GM12878 (cell line): ENCODE measurements around the gene CENATAC. TPM values are rescaled to one million over a fixed set of nuclear protein-coding genes. Genes with fewer than 3 reads are reported as not detected.

Experiments used
- ATAC-seq: fragments of 200-7000 bp; cut with Tn5 transposase; 3 replicates; pipeline ENCODE4 v1.9.1; 2020; ENCODE audit warnings: mild to moderate bottlenecking, moderate library complexity
- BruUV-seq: library from RNA; stranded (reverse); fragments of 400-500 nt; replicated peaks from 2 replicates; lab custom pipeline; 2021; lab: Mats Ljungman, UMichigan
- CTCF ChIA-PET: fragments of 300-600 bp; sonication (Branson Sonifier 250); formaldehyde crosslinking; extraction: SDS; loops from one replicate; lab custom pipeline; 2021; ENCODE audit warnings: inconsistent platforms; lab: Yijun Ruan, JAX
- POLR2A ChIA-PET: fragments of 350-600 bp; formaldehyde crosslinking; extraction: SDS; loops from one replicate; lab custom pipeline; 2021; ENCODE audit warnings: inconsistent platforms; lab: Charles Lee
- RAD21 ChIA-PET: fragments of 300-600 bp; sonication (Branson Sonifier 250); formaldehyde crosslinking; loops from one replicate; lab custom pipeline; 2023; ENCODE audit warnings: antibody characterized with exemption; ENCODE audit not compliant: unreplicated experiment; lab: Charles Lee
- SMC1A ChIA-PET: fragments of 300-600 bp; sonication (Branson Sonifier 250); formaldehyde crosslinking; loops from one replicate; lab custom pipeline; 2023; ENCODE audit not compliant: unreplicated experiment, uncharacterized antibody; lab: Charles Lee
- DNase-seq: peaks from one replicate; pipeline ENCODE4 v3.0.0-alpha.2; 2011; ENCODE audit warnings: low read depth, low spot score
- FAIRE-seq: peaks from 3 replicates; lab custom pipeline; 2011; peaks lifted over from hg19 to GRCh38; lab: Jason Lieb, UNC
- H2AFZ ChIP-seq: 2 replicates; pipeline ENCODE4 v1.6.0; 2011; ENCODE audit warnings: low read depth, low read length, control low read depth; ENCODE audit not compliant: control insufficient read depth
- H3K27ac ChIP-seq: 2 replicates; pipeline ENCODE4 v1.5.1; 2011; ENCODE audit warnings: control low read depth; ENCODE audit not compliant: control insufficient read depth, insufficient read depth
- H3K27me3 ChIP-seq, 2 experiments: replicated peaks in 1 of 2; 2 replicates each; pipeline versions ENCODE4 v1.6.0 to v1.6.1; 2011; ENCODE audit warnings: low read length in 1 of 2; ENCODE audit not compliant: control insufficient read depth in 2 of 2, insufficient read depth in 2 of 2
- H3K36me3 ChIP-seq, 2 experiments: 2 replicates each; pipeline ENCODE4 v1.5.1; 2011; ENCODE audit warnings: low read length in 1 of 2; ENCODE audit not compliant: control insufficient read depth in 2 of 2, insufficient read depth in 2 of 2
- H3K4me1 ChIP-seq: 2 replicates; pipeline ENCODE4 v1.6.1; 2011; ENCODE audit warnings: mild to moderate bottlenecking, low read length, moderate library complexity, mixed read lengths; ENCODE audit not compliant: control insufficient read depth, insufficient read depth
- H3K4me2 ChIP-seq: 2 replicates; pipeline ENCODE4 v1.6.0; 2011; ENCODE audit warnings: control low read depth; ENCODE audit not compliant: control insufficient read depth, insufficient read depth
- H3K4me3 ChIP-seq: fragments of 200-600 bp; sonication (generic); 2 replicates; pipeline ENCODE4 v1.5.1; 2016
- H3K79me2 ChIP-seq: 2 replicates; pipeline ENCODE4 v1.6.0; 2011; ENCODE audit warnings: low read length; ENCODE audit not compliant: control insufficient read depth, insufficient read depth
- H3K9ac ChIP-seq: 2 replicates; pipeline ENCODE4 v1.8.0; 2011; ENCODE audit warnings: low read length, control low read depth, mixed read lengths; ENCODE audit not compliant: control insufficient read depth, insufficient read depth
- H3K9me3 ChIP-seq: replicated peaks from 3 replicates; pipeline ENCODE4 v1.5.1; 2011; ENCODE audit warnings: mild to moderate bottlenecking, low read length; ENCODE audit not compliant: control insufficient read depth, insufficient read depth
- H4K20me1 ChIP-seq: 2 replicates; pipeline ENCODE4 v1.6.0; 2011; ENCODE audit not compliant: control insufficient read depth, insufficient read depth
- DPF2 ChIP-seq: fragments of 450-650 bp; IDR thresholded peaks from 2 replicates; pipeline ENCODE4 v1.6.1; 2017; ENCODE audit warnings: mild to moderate bottlenecking
- E4F1 ChIP-seq: fragments of 450-650 bp; IDR thresholded peaks from 2 replicates; pipeline ENCODE4 v1.6.1; 2018; ENCODE audit warnings: borderline replicate concordance, mild to moderate bottlenecking; ENCODE audit not compliant: partially characterized antibody
- ETV6 ChIP-seq, 2 experiments: fragments of 450-650 bp in 1 of 2; IDR thresholded peaks in 1 of 2; conservative IDR thresholded peaks in 1 of 2; 2 replicates each; pipeline ENCODE4 v1.6.1; 2014; ENCODE audit warnings: antibody characterized with exemption in 1 of 2, borderline replicate concordance in 1 of 2, low read depth in 1 of 2, mild to moderate bottlenecking in 1 of 2, moderate library complexity in 1 of 2
- HDAC2 ChIP-seq: fragments of 200-600 bp; sonication (generic); IDR thresholded peaks from 2 replicates; pipeline ENCODE4 v1.6.1; 2017
- IKZF1 ChIP-seq: fragments of 450-650 bp; conservative IDR thresholded peaks from 2 replicates; pipeline ENCODE4 v1.6.1; 2017; ENCODE audit warnings: antibody characterized with exemption, mild to moderate bottlenecking
- IKZF2 ChIP-seq, 2 experiments: fragments of 450-650 bp; IDR thresholded peaks; 2 replicates each; pipeline ENCODE4 v1.6.1; 2017; ENCODE audit warnings: mild to moderate bottlenecking in 2 of 2, moderate library complexity in 2 of 2
- PRDM15 ChIP-seq: fragments of 450-650 bp; formaldehyde crosslinking; IDR thresholded peaks from 2 replicates; pipeline ENCODE4 v1.4.0; 2020; ENCODE audit warnings: mild to moderate bottlenecking, moderate library complexity
- REST ChIP-seq: IDR thresholded peaks from 2 replicates; pipeline ENCODE4 v1.6.1; 2012; ENCODE audit warnings: mild to moderate bottlenecking, low read depth, low read length
- SMC3 ChIP-seq: IDR thresholded peaks from 2 replicates; pipeline ENCODE4 v1.6.1; 2011; ENCODE audit warnings: low read length, improper control_type of control experiment, borderline replicate concordance
- TCF12 ChIP-seq: IDR thresholded peaks from 2 replicates; pipeline ENCODE4 v1.6.1; 2011; ENCODE audit warnings: low read depth, mild to moderate bottlenecking, low read length
- WGBS: methylation state at CpG from one replicate; pipeline ENCODE4 v1.1.6; 2016; ENCODE audit warnings: low lambda C conversion rate; ENCODE audit not compliant: insufficient replicate concordance, insufficient coverage; ENCODE audit errors: missing lambda C conversion rate; 5-methylcytosine and 5-hydroxymethylcytosine counted together
- in situ Hi-C: fragments of 300-500 bp; cut with MboI; formaldehyde crosslinking; loops from 9 replicates; pipeline ENCODE4 v1.14.3; 2018; ENCODE audit warnings: mixed read lengths
- intact Hi-C: fragments of 100-400 bp; cut with micrococcal nuclease; formaldehyde crosslinking; loops from one replicate; pipeline ENCODE4 v1.14.2; 2022; ENCODE audit not compliant: unreplicated experiment
- polyA plus RNA-seq, 11 experiments: library from polyadenylated mRNA; depleted of rRNA in 4 of 11; unstranded in 6 of 11; stranded (reverse) in 5 of 11; fragments of >200 nt; fragmentation: Nextera tagmentation in 4 of 11; fragmentation: Illumina TruSeq in 1 of 11; extraction: Ambion mirVana in 4 of 11; extraction: Trizol in 1 of 11; gene quantifications; 1 replicate in 1 of 11; 2 replicates in 10 of 11; pipeline versions ENCODE4 v1.2.1 to v1.2.3, GENCODE V29; 2011 to 2016; ENCODE audit warnings: inconsistent platforms in 2 of 11, missing spikeins in 2 of 11, low read depth in 1 of 11
- total RNA-seq, 4 experiments: library from RNA; depleted of rRNA in 3 of 4; stranded (reverse); fragments of >200 nt in 3 of 4; fragmentation: Illumina TruSeq in 1 of 4; extraction: Trizol in 1 of 4; gene quantifications; 2 replicates each; pipeline versions ENCODE4 v1.2.1 to v1.2.3, GENCODE V29; 2013 to 2021

Gene CENATAC
- total and polyA plus RNA-seq, 10 of the 15 experiments (the other 5 are each of a cell fraction or from before 2014, with no cell fraction given), result 4.8 to 37.1 (median 24.1) TPM

GRCh38 chr11:119029069-119029339, 31.1 kb downstream of the CENATAC start:
- ATAC-seq (no peak), FAIRE-seq (no peak), DNase-seq (no peak)
- Histone ChIP-seq H3K27me3 (no peaks in the 10 kb centered on the region), H3K36me3 (peaks cover 4 to 5% of the 10 kb centered on the region in 2 experiments; a peak in 3 of 4 replicates), H3K4me2 (peak overlapping the region; percentile 85), H3K9me3 (no peaks in the 10 kb centered on the region), H3K4me3 (peak overlapping the region; percentile 78), H4K20me1 (no peaks in the 10 kb centered on the region), H2AFZ (no peak overlapping the region), H3K27ac (peak overlapping the region; percentile 80; the same call in 1 of the 2 replicates), H3K4me1 (peaks cover 14% of the 10 kb centered on the region), H3K79me2 (peaks cover 13% of the 10 kb centered on the region), H3K9ac (peak overlapping the region; percentile 74; the same call in 1 of the 2 replicates)
- ChIA-PET CTCF (interaction anchor here (1.6 kb wide), 1 partner anchor 9 kb away, joined by 16 read pairs; the partner anchor contains the start of gene TRAPPC4), SMC1A (interaction anchor here (0.5 to 4.9 kb wide), 4 partner anchors 12 to 295 kb away, joined by 3 to 40 read pairs (median 3); partner anchors contain the start of genes RPS25 and TRAPPC4), RAD21 (interaction anchor here (0.7 to 1.4 kb wide), 2 partner anchors 28 to 32 kb away, joined by 3 read pairs; no protein-coding TSS in a partner anchor), POLR2A (interaction anchor here (0.6 to 3.0 kb wide), 8 partner anchors 10 to 78 kb away, joined by 3 to 14 read pairs (median 6); partner anchors contain the start of genes C2CD2L, CENATAC, HYOU1 and RPS25)
- TF ChIP-seq E4F1, result no peak
- no peak for TF ChIP-seq REST
- no peak for TF ChIP-seq PRDM15 (CRISPR knock-in tag)
- TF ChIP-seq SMC3, result no peak
- TF ChIP-seq HDAC2, result no peak
- no peak for TF ChIP-seq IKZF2 (IDR thresholded peaks at IDR 0.05)
- TF ChIP-seq ETV6 (conservative IDR thresholded peaks at IDR 0.05 in 1 of 2, IDR thresholded peaks at IDR 0.05 in 1 of 2; ENCODE audit: borderline replicate concordance in 1 of 2, low read depth in 1 of 2), result no peak
- no peak for TF ChIP-seq TCF12
- no peak for TF ChIP-seq IKZF1
- no peak for TF ChIP-seq DPF2
- BruUV-seq, result no TSS peak
- in situ Hi-C loops (no loop called here), intact Hi-C loops (no loop called here)
- 94% methylated on average over 1 of the region's 1 CpG for WGBS
